Measurements from ENCODE around the gene ARHGEF28. TPM values are rescaled to one million over a fixed set of nuclear protein-coding genes. Genes with fewer than 3 reads are reported as not detected.

ARHGEF28 gene
- total RNA-seq, 4 donors from 2014 or later = 0.52 to 1.2 (median 0.98) TPM

DNA sequence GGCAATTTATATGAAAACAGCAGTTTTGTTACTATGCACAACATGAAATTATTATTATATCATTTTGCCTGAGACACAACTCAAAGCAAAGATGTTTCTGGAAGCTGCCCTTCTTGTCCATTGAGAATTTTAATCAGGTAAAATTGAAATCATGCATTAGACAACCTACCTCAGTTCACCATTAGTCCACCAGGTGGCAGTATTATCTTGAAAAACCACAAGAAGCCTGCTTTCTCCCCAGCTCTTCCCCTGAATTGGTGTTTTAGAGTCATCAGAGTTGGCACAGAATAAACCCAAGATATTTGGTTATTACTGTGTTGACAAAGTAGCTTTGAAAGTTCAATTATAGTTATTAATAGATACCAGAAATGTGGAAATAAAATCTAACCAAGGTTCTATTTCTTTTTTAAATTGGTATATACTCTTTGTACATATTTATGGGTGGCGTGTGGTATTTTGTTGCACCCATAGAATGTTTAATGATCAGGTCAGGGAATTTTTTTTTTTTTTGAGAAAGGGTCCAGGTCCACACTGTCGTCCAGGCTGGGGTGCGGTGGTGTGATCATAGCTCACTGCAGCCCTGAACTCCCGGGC is 34.8 kb upstream of the ARHGEF28 start:
- in situ Hi-C loops (cut with MboI; ENCODE audit: low sequenced_read_pairs in 4 of 4) = loop anchor here (5.0 kb wide), 1 partner anchor 201 kb away; no protein-coding TSS in a partner anchor
- H3K36me3 ChIP-seq = no peaks in the 10 kb centered on the region
- no peak overlapping the region for H3K27ac ChIP-seq
- H3K9me3 ChIP-seq = no peaks in the 10 kb centered on the region
- TF ChIP-seq, protein P1, sequence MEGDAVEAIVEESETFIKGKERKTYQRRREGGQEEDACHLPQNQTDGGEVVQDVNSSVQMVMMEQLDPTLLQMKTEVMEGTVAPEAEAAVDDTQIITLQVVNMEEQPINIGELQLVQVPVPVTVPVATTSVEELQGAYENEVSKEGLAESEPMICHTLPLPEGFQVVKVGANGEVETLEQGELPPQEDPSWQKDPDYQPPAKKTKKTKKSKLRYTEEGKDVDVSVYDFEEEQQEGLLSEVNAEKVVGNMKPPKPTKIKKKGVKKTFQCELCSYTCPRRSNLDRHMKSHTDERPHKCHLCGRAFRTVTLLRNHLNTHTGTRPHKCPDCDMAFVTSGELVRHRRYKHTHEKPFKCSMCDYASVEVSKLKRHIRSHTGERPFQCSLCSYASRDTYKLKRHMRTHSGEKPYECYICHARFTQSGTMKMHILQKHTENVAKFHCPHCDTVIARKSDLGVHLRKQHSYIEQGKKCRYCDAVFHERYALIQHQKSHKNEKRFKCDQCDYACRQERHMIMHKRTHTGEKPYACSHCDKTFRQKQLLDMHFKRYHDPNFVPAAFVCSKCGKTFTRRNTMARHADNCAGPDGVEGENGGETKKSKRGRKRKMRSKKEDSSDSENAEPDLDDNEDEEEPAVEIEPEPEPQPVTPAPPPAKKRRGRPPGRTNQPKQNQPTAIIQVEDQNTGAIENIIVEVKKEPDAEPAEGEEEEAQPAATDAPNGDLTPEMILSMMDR (IDR thresholded peaks at IDR 0.05 in 4 of 5, conservative IDR thresholded peaks at IDR 0.05 in 1 of 5) = peak; percentile 72 to 91 (median 79)
- TF ChIP-seq POLR2A (IDR thresholded peaks at IDR 0.05) = no peak
- no peak overlapping the region for H3K4me3 ChIP-seq
- no peaks in the 10 kb centered on the region for H3K27me3 ChIP-seq
- peak in 1 of 2 donors; percentile 35 for DNase-seq
- H3K4me1 ChIP-seq = no peaks in the 10 kb centered on the region
- peak; percentile 70 to 83 for ATAC-seq
- intact Hi-C loops (cut with DNase I; ENCODE audit: low total_unique reads) = loop anchor here (1.0 to 2.0 kb wide), 2 partner anchors 102 to 201 kb away; no protein-coding TSS in a partner anchor

DNA sequence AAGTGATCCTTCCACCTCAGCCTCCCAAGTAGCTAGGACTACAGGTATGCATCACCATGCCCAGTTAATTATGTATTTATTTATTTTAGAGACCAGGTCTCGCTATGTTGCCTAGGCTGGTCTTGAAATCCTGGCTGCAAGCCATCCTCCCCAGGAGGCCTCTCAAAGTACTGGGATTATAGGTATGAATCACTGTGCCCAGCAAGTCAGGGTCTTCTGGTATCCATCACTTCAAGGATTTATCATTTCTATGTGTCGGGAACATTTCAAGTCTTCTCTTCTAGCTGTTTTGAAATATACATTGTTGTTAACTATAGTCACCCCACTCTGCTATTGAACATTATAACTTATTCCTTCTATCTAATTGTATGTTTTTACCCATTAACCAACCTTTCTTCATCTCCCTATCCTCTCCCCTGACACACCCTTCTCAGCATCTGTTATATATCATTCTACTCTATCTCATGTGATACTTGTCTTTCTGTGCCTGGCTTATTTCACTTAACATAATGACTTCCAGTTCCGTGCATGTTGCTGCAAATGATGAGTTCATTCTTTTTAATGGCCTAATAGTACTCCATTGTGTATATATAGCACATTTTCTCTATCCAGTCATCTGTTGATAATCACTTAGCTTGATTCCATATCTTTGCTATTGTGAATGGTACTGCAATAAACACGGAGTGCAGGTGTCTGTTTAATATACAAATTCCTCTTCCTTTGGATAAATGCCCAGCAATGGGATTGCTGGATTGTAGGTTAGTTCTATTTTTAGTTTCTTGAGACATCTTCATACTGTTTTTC is 34.1 kb upstream of the ARHGEF28 start:
- TF ChIP-seq POLR2A (IDR thresholded peaks at IDR 0.05) = no peak
- TF ChIP-seq, protein P1 (IDR thresholded peaks at IDR 0.05 in 4 of 5, conservative IDR thresholded peaks at IDR 0.05 in 1 of 5) = no peak
- no peak for DNase-seq
- in situ Hi-C loops (cut with MboI; ENCODE audit: low sequenced_read_pairs in 4 of 4) (loop anchor here (5.0 kb wide), 1 partner anchor 200 kb away; no protein-coding TSS in a partner anchor), intact Hi-C loops (cut with DNase I; ENCODE audit: low total_unique reads) (loop anchor here (1.0 to 2.0 kb wide), 2 partner anchors 101 to 200 kb away; no protein-coding TSS in a partner anchor)
- Histone ChIP-seq H3K4me3 (no peak overlapping the region), H3K9me3 (no peaks in the 10 kb centered on the region), H3K27me3 (no peaks in the 10 kb centered on the region), H3K27ac (no peak overlapping the region), H3K4me1 (no peaks in the 10 kb centered on the region), H3K36me3 (no peaks in the 10 kb centered on the region)
- no peak for ATAC-seq

DNA sequence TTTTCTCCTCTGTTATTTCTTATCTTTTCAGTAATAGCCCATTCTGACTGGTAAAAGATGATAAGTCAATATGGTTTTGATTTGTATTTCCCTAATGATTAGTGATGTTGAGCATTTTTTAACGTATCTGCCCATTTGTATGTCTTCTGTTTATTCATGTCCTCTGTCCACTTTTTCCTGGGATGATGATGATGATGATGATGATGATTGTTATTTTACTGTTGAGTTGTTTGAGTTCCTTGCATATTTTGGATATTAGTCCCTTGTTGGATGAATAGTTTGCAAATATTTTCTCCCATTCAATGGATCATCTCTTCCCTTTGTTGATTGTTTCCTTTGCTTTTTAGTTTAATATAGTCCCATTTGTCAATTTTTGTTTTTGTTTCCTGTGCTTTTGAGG is 33.4 kb upstream of the ARHGEF28 start:
- no peak for TF ChIP-seq POLR2A (IDR thresholded peaks at IDR 0.05)
- TF ChIP-seq, protein P1 (IDR thresholded peaks at IDR 0.05 in 4 of 5, conservative IDR thresholded peaks at IDR 0.05 in 1 of 5) = no peak
- in situ Hi-C loops (cut with MboI; ENCODE audit: low sequenced_read_pairs in 4 of 4) = loop anchor here (5.0 kb wide), 1 partner anchor 200 kb away; no protein-coding TSS in a partner anchor

DNA sequence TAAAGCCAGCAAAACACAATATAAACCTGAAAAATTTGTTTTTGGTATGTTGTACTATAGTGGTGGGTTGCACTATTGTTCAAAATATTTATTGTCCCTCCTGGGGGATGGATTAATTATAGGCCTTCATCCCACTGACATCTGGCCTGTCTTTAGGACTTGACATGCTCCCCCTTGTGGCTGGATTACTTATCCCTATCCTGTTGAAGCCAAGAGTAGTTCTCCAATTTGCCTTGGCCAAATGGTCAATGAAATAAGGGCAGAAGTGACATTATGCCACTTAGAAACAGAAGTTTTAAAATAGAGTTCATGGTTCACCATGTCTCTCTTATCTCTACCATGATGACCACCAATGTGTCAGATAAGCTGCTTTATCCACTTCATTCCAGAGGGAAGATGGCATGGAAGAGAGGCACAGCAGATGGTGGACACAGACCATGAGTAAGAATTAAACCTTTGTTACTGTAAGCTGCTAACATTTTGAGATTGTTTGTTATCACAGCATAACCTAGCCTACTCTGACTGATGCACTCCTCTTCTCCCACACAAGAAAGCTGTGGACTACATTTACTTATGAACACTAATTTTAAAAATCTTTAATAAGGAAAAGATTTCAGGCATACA is 29.2 kb upstream of the ARHGEF28 start:
- ATAC-seq = no peak
- DNase-seq = no peak
- no peak overlapping the region for H3K27ac ChIP-seq
- H3K36me3 ChIP-seq = no peaks in the 10 kb centered on the region
- no peaks in the 10 kb centered on the region for H3K9me3 ChIP-seq
- no peaks in the 10 kb centered on the region for H3K4me1 ChIP-seq
- intact Hi-C loops (cut with DNase I; ENCODE audit: low total_unique reads) = no loop called here
- TF ChIP-seq, protein P1 (IDR thresholded peaks at IDR 0.05 in 4 of 5, conservative IDR thresholded peaks at IDR 0.05 in 1 of 5) = peak in 3 of 5 experiments; percentile 13 to 41 (median 28)
- TF ChIP-seq POLR2A (IDR thresholded peaks at IDR 0.05) = no peak
- H3K27me3 ChIP-seq = no peaks in the 10 kb centered on the region
- in situ Hi-C loops (cut with MboI; ENCODE audit: low sequenced_read_pairs in 4 of 4) = no loop called here
- no peak overlapping the region for H3K4me3 ChIP-seq

More for the DNA sequence above, 33.4 kb upstream of the ARHGEF28 start:
- no peak for ATAC-seq
- Histone ChIP-seq H3K27ac (no peak overlapping the region), H3K9me3 (no peaks in the 10 kb centered on the region), H3K4me1 (no peaks in the 10 kb centered on the region), H3K36me3 (no peaks in the 10 kb centered on the region), H3K27me3 (no peaks in the 10 kb centered on the region), H3K4me3 (no peak overlapping the region)
- no peak for DNase-seq
- intact Hi-C loops (cut with DNase I; ENCODE audit: low total_unique reads) = no loop called here
